Astrocyte (in vitro differentiated cells and primary cell): ENCODE results near the gene PDZD2. TPM values are rescaled to one million over a fixed set of nuclear protein-coding genes. Genes with fewer than 3 reads are reported as not detected.

Experiments used
- DNase-seq: peaks from one replicate; pipeline ENCODE4 v3.0.0-alpha.2; 2010; ENCODE audit warnings: low read depth
- FAIRE-seq: peaks from 2 replicates; lab custom pipeline; 2011; peaks lifted over from hg19 to GRCh38; lab: Jason Lieb, UNC
- H2AFZ ChIP-seq: 2 replicates; pipeline ENCODE4 v1.6.0; 2012; ENCODE audit warnings: low read depth, low read length, inconsistent platforms
- H3K27ac ChIP-seq: 2 replicates; pipeline ENCODE4 v1.5.1; 2011; ENCODE audit warnings: low read depth, low read length, inconsistent platforms
- H3K27me3 ChIP-seq: 2 replicates; pipeline ENCODE4 v1.6.0; 2011; ENCODE audit warnings: low read length, inconsistent platforms; ENCODE audit not compliant: insufficient read depth
- H3K36me3 ChIP-seq: 2 replicates; pipeline ENCODE4 v1.5.1; 2011; ENCODE audit warnings: low read length, inconsistent platforms; ENCODE audit not compliant: insufficient read depth
- H3K4me1 ChIP-seq: 2 replicates; pipeline ENCODE4 v1.5.1; 2011; ENCODE audit warnings: low read length, inconsistent platforms; ENCODE audit not compliant: insufficient read depth
- H3K4me2 ChIP-seq: 2 replicates; pipeline ENCODE4 v1.6.0; 2012; ENCODE audit warnings: low read length, inconsistent platforms
- H3K4me3 ChIP-seq: 2 replicates; pipeline ENCODE4 v1.5.1; 2011; ENCODE audit warnings: low read depth, mild to moderate bottlenecking, low read length, inconsistent platforms; ENCODE audit not compliant: insufficient read depth
- H3K79me2 ChIP-seq: 2 replicates; pipeline ENCODE4 v1.6.0; 2012; ENCODE audit warnings: mild to moderate bottlenecking, low read length, inconsistent platforms; ENCODE audit not compliant: insufficient read depth
- H3K9ac ChIP-seq: 2 replicates; pipeline ENCODE4 v1.6.0; 2012; ENCODE audit warnings: mild to moderate bottlenecking, low read length, inconsistent platforms
- H3K9me3 ChIP-seq: 2 replicates; pipeline ENCODE4 v1.5.1; 2012; ENCODE audit warnings: low read depth, mild to moderate bottlenecking, low read length, inconsistent platforms; ENCODE audit not compliant: insufficient read depth
- H4K20me1 ChIP-seq: 2 replicates; pipeline ENCODE4 v1.6.0; 2012; ENCODE audit warnings: low read length, inconsistent platforms; ENCODE audit not compliant: insufficient read depth
- H3K27ac Mint-ChIP-seq: one replicate; pipeline ENCODE4 v1.8.0; 2021; ENCODE audit warnings: mild to moderate bottlenecking, mixed read lengths; ENCODE audit not compliant: unreplicated experiment
- H3K27me3 Mint-ChIP-seq: one replicate; pipeline ENCODE4 v1.8.0; 2021; ENCODE audit warnings: low read depth, mixed read lengths; ENCODE audit not compliant: unreplicated experiment
- H3K36me3 Mint-ChIP-seq: one replicate; pipeline ENCODE4 v1.8.0; 2021; ENCODE audit warnings: low read depth, mixed read lengths; ENCODE audit not compliant: unreplicated experiment
- H3K4me1 Mint-ChIP-seq: one replicate; pipeline ENCODE4 v1.8.0; 2021; ENCODE audit warnings: low read depth, mixed read lengths; ENCODE audit not compliant: unreplicated experiment
- H3K4me3 Mint-ChIP-seq: one replicate; pipeline ENCODE4 v1.8.0; 2021; ENCODE audit warnings: mild to moderate bottlenecking, moderate library complexity, mixed read lengths; ENCODE audit not compliant: unreplicated experiment
- H3K9me3 Mint-ChIP-seq: one replicate; pipeline ENCODE4 v1.8.0; 2021; ENCODE audit warnings: mild to moderate bottlenecking, mixed read lengths; ENCODE audit not compliant: unreplicated experiment
- EZH2 ChIP-seq: IDR thresholded peaks from 2 replicates; pipeline ENCODE4 v1.6.1; 2012; ENCODE audit warnings: mild to moderate bottlenecking, low read length, inconsistent platforms; ENCODE audit not compliant: insufficient read depth
- total RNA-seq: library from RNA; stranded (reverse); gene quantifications from 2 replicates; pipeline ENCODE4 v1.2.1, GENCODE V29; 2021
- TF ChIP-seq, protein P1 (sequence below): IDR thresholded peaks from 2 replicates; pipeline ENCODE4 v1.5.1; 2011; ENCODE audit warnings: low read depth, mild to moderate bottlenecking, inconsistent platforms, low read length, moderate library complexity; ENCODE audit not compliant: insufficient read depth

Gene PDZD2
- total RNA-seq, 1 donor from 2014 or later = 10.3 TPM

DNA sequence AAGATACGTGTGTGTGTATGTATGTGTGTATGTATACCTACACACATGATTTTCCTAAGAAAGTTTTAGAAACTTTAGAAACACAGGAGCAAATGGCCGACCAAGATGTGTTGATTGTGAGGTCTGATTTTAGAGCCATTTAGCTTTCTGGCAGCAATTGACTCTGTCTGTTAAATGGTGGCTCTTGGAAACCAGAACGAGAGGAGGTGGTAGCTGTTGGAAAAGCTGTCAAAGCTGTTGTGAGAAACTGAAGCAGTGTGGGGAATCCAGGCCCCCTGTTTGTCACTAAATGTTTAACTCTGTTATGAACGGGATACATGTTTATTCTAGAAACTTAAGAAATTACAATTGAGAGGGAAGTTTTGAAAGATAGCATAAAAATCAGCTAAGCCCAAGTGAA, 443.8 kb downstream of the PDZD2 start:
- Mint-ChIP-seq H3K36me3 (peaks cover 11% of the 10 kb centered on the region), H3K4me1 (no peaks in the 10 kb centered on the region), H3K4me3 (no peak overlapping the region), H3K9me3 (no peaks in the 10 kb centered on the region), H3K27me3 (no peaks in the 10 kb centered on the region), H3K27ac (no peak overlapping the region)
- Histone ChIP-seq H3K27me3 (no peaks in the 10 kb centered on the region), H3K79me2 (no peaks in the 10 kb centered on the region), H3K4me1 (no peaks in the 10 kb centered on the region), H3K36me3 (no peaks in the 10 kb centered on the region), H3K4me2 (no peak overlapping the region), H3K27ac (no peak overlapping the region), H4K20me1 (no peaks in the 10 kb centered on the region), H3K4me3 (no peak overlapping the region), H3K9ac (no peak overlapping the region), H2AFZ (no peak overlapping the region), H3K9me3 (no peaks in the 10 kb centered on the region)
- FAIRE-seq (no peak), DNase-seq (no peak)
- TF ChIP-seq, protein P1, sequence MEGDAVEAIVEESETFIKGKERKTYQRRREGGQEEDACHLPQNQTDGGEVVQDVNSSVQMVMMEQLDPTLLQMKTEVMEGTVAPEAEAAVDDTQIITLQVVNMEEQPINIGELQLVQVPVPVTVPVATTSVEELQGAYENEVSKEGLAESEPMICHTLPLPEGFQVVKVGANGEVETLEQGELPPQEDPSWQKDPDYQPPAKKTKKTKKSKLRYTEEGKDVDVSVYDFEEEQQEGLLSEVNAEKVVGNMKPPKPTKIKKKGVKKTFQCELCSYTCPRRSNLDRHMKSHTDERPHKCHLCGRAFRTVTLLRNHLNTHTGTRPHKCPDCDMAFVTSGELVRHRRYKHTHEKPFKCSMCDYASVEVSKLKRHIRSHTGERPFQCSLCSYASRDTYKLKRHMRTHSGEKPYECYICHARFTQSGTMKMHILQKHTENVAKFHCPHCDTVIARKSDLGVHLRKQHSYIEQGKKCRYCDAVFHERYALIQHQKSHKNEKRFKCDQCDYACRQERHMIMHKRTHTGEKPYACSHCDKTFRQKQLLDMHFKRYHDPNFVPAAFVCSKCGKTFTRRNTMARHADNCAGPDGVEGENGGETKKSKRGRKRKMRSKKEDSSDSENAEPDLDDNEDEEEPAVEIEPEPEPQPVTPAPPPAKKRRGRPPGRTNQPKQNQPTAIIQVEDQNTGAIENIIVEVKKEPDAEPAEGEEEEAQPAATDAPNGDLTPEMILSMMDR = no peak
- TF ChIP-seq EZH2 = no peak

GRCh38 chr5:32083981-32084430, 445.1 kb downstream of the PDZD2 start:
- no peaks in the 10 kb centered on the region for H3K36me3 ChIP-seq
- no peak overlapping the region for H2AFZ ChIP-seq
- no peaks in the 10 kb centered on the region for H3K27me3 ChIP-seq
- no peak for FAIRE-seq
- H3K4me2 ChIP-seq = no peak overlapping the region
- TF ChIP-seq, protein P1 = no peak
- no peak for TF ChIP-seq EZH2
- no peaks in the 10 kb centered on the region for H3K4me1 ChIP-seq
- peak overlapping the region; percentile 18 for H3K4me3 Mint-ChIP-seq
- no peaks in the 10 kb centered on the region for H3K9me3 Mint-ChIP-seq
- no peaks in the 10 kb centered on the region for H3K4me1 Mint-ChIP-seq
- H3K9me3 ChIP-seq = no peaks in the 10 kb centered on the region
- H3K27me3 Mint-ChIP-seq = no peaks in the 10 kb centered on the region
- no peak overlapping the region for H3K4me3 ChIP-seq
- H3K79me2 ChIP-seq = no peaks in the 10 kb centered on the region
- no peak overlapping the region for H3K9ac ChIP-seq
- peaks cover 21% of the 10 kb centered on the region for H3K36me3 Mint-ChIP-seq
- no peak for DNase-seq
- H3K27ac ChIP-seq = no peak overlapping the region
- H3K27ac Mint-ChIP-seq = no peak overlapping the region
- H4K20me1 ChIP-seq = no peaks in the 10 kb centered on the region

- H3K4me2 ChIP-seq = no peak overlapping the region
- no peak for DNase-seq
- Mint-ChIP-seq H3K9me3 (no peaks in the 10 kb centered on the region), H3K27me3 (no peaks in the 10 kb centered on the region), H3K4me1 (no peaks in the 10 kb centered on the region), H3K4me3 (no peak overlapping the region), H3K36me3 (peaks cover 27% of the 10 kb centered on the region), H3K27ac (no peak overlapping the region)
- H4K20me1 ChIP-seq = no peaks in the 10 kb centered on the region
- H3K79me2 ChIP-seq = no peaks in the 10 kb centered on the region
- H3K9ac ChIP-seq = no peak overlapping the region
- H3K36me3 ChIP-seq = no peaks in the 10 kb centered on the region
- H3K9me3 ChIP-seq = no peaks in the 10 kb centered on the region
- H3K27ac ChIP-seq = no peak overlapping the region
- no peak overlapping the region for H2AFZ ChIP-seq
- no peak for FAIRE-seq
- no peaks in the 10 kb centered on the region for H3K27me3 ChIP-seq
- H3K4me3 ChIP-seq = no peak overlapping the region
- no peak for TF ChIP-seq EZH2
- TF ChIP-seq, protein P1 = no peak
- no peaks in the 10 kb centered on the region for H3K4me1 ChIP-seq
Measured at GRCh38 chr5:32087086-32088082, 448.5 kb downstream of the PDZD2 start.
